Measurements from ENCODE around the gene C16orf92. TPM values are rescaled to one million over a fixed set of nuclear protein-coding genes. Genes with fewer than 3 reads are reported as not detected.

Gene C16orf92, protein sequence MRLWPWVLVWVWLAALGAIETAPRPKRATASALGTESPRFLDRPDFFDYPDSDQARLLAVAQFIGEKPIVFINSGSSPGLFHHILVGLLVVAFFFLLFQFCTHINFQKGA
- not detected in 3 replicates for total RNA-seq
- long read RNA-seq: 0 reads

DNA sequence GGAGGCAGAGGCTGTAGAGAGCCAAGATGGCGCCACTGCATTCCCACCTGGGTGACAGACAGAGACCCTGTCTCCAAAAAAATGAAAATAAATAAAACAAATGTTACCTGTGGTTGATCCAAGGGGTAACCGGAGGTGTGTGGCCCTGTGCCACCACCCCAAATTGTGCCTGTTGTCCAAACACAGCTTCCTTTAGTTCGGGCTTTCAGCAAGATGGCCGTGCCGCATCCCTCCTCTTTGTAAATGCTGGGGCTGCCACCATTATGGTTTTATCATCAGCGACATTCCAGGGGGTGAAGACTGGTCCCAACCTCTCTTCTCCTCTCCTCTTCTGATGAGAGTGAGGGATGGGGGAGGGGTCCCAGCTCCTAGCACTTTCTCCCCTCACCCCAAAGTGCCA is at the start of gene C16orf92:
Gene C16orf92 (plus strand): TSS at position 312 of the 400 bp plus-strand sequence. CDS start 143 bp downstream, outside the sequence.
- Mint-ChIP-seq H3K4me3 (ENCODE audit: unreplicated experiment) (no peak within 1 kb of the TSS), H3K36me3 (ENCODE audit: low read depth) (no peaks in the 10 kb centered on the region), H3K27ac (ENCODE audit: unreplicated experiment) (no peak within 1 kb of the TSS), H3K4me1 (ENCODE audit: low read depth) (peaks cover 5% of the 10 kb centered on the region), H3K9me3 (ENCODE audit: low read depth) (no peaks in the 10 kb centered on the region), H3K27me3 (ENCODE audit: low read depth) (peaks cover 18% of the 10 kb centered on the region)
- DNase-seq (ENCODE audit: low spot score): no peak
- TF ChIP-seq, protein P1, sequence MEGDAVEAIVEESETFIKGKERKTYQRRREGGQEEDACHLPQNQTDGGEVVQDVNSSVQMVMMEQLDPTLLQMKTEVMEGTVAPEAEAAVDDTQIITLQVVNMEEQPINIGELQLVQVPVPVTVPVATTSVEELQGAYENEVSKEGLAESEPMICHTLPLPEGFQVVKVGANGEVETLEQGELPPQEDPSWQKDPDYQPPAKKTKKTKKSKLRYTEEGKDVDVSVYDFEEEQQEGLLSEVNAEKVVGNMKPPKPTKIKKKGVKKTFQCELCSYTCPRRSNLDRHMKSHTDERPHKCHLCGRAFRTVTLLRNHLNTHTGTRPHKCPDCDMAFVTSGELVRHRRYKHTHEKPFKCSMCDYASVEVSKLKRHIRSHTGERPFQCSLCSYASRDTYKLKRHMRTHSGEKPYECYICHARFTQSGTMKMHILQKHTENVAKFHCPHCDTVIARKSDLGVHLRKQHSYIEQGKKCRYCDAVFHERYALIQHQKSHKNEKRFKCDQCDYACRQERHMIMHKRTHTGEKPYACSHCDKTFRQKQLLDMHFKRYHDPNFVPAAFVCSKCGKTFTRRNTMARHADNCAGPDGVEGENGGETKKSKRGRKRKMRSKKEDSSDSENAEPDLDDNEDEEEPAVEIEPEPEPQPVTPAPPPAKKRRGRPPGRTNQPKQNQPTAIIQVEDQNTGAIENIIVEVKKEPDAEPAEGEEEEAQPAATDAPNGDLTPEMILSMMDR (IDR thresholded peaks at IDR 0.05): no peak

DNA sequence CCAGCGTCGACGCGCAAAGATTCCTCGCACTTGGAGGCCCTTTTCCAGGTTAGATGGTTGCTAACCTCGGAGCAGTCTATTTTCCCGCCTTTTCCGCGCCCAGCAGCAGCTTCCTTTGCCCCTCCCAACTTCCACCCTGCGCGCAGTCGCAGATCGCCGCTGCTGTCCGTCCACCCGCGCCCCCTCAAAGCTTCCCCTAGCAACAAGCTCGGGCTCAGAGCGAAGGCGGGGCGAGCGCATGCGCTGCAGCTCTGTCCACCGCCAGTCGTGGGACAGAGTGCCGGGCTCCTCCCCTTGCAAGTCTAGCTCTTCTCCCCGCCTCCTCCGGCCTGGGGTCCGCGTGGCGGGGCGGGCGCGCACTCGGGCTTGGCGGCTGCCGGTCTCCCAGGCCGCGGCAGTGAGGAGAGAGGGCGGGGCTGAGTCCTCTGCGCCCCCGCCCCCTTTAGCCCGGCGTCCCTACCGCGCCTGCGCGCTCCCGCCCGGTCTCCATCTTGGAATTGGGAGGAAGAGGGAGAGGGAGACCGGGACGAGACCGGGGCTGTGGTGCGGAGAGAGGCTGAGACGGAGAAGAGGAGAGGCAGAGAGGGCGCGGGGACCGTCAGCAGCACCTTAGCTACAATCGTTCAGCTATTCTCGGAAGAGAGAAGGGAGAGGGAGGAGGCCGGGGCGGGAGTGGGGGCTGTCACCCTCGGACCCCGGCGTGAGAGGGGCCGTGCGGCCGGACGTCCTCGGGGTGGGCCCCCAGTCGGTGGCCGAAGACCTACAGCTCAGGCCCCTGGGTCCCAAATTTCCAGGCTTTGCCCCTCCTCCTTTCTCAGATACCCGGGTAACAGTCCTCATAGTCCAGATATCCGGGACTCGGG is 49.4 kb upstream of the C16orf92 start, which contains the start of gene TAOK2:
Gene TAOK2 (plus strand): TSS at position 485 of the 863 bp plus-strand sequence. CDS start 3,905 bp downstream, outside the sequence.
- TF ChIP-seq, protein P1 (IDR thresholded peaks at IDR 0.05): no peak
- DNase-seq (ENCODE audit: low spot score): peak; percentile 100
- Mint-ChIP-seq H3K27me3 (ENCODE audit: low read depth) (no peaks in the 10 kb centered on the region), H3K4me3 (ENCODE audit: unreplicated experiment) (peak within 1 kb of the TSS; percentile 94), H3K4me1 (ENCODE audit: low read depth) (peaks cover 34% of the 10 kb centered on the region), H3K27ac (ENCODE audit: unreplicated experiment) (peak within 1 kb of the TSS; percentile 96), H3K36me3 (ENCODE audit: low read depth) (peaks cover 12% of the 10 kb centered on the region), H3K9me3 (ENCODE audit: low read depth) (no peaks in the 10 kb centered on the region)

GRCh38 chr16:29974291-29975133 is 48.5 kb upstream of the C16orf92 start:
- Mint-ChIP-seq H3K27me3 (ENCODE audit: low read depth) (no peaks in the 10 kb centered on the region), H3K4me3 (ENCODE audit: unreplicated experiment) (peak overlapping the region; percentile 94), H3K36me3 (ENCODE audit: low read depth) (peaks cover 17% of the 10 kb centered on the region), H3K4me1 (ENCODE audit: low read depth) (peaks cover 34% of the 10 kb centered on the region), H3K9me3 (ENCODE audit: low read depth) (no peaks in the 10 kb centered on the region), H3K27ac (ENCODE audit: unreplicated experiment) (peak overlapping the region; percentile 96)
- no peak for DNase-seq (ENCODE audit: low spot score)
- TF ChIP-seq, protein P1 (IDR thresholded peaks at IDR 0.05): no peak

GRCh38 chr16:29975134-29975538 is 47.9 kb upstream of the C16orf92 start:
- Mint-ChIP-seq H3K27me3 (ENCODE audit: low read depth) (no peaks in the 10 kb centered on the region), H3K36me3 (ENCODE audit: low read depth) (peaks cover 16% of the 10 kb centered on the region), H3K4me1 (ENCODE audit: low read depth) (peaks cover 34% of the 10 kb centered on the region), H3K27ac (ENCODE audit: unreplicated experiment) (peak overlapping the region; percentile 86), H3K4me3 (ENCODE audit: unreplicated experiment) (peak overlapping the region; percentile 94), H3K9me3 (ENCODE audit: low read depth) (no peaks in the 10 kb centered on the region)
- DNase-seq (ENCODE audit: low spot score): no peak
- TF ChIP-seq, protein P1 (IDR thresholded peaks at IDR 0.05): no peak

Data from chondrocyte (in vitro differentiated cells).